Hypothalamus (tissue), 51 donors: Measurements from ENCODE around the gene PLXNA4.
A peak's percentile ranks its signal among the peaks of the same experiment; 100 is the strongest.

Experiments used
- DNase-seq, 51 donors: peaks; one replicate each; lab custom pipeline; 2025; lab: John Stamatoyannopoulos, UW

The PLXNA4 gene

GRCh38 chr7:132164558-132165125 is 411.6 kb downstream of the PLXNA4 start:
- DNase-seq, result no peak

- DNase-seq, result peak in 8 of 51 donors; percentile 6 to 20 (median 12)
These were observed 413.6 kb downstream of the PLXNA4 start for GRCh38 chr7:132162556-132163144.

GRCh38 chr7:132161976-132162375 is 414.3 kb downstream of the PLXNA4 start:
- no peak for DNase-seq

GRCh38 chr7:132161533-132161915 is 414.7 kb downstream of the PLXNA4 start:
- peak in 1 of 51 donors; percentile 31 for DNase-seq

GRCh38 chr7:132160611-132161532 is 415.4 kb downstream of the PLXNA4 start:
- DNase-seq, result peak in 20 of 51 donors; percentile 4 to 38 (median 20)

GRCh38 chr7:132158841-132159240 is 417.4 kb downstream of the PLXNA4 start:
- DNase-seq, result no peak

- DNase-seq, result no peak
These were observed 418.1 kb downstream of the PLXNA4 start for GRCh38 chr7:132158166-132158565.

GRCh38 chr7:132155715-132156114 is 420.6 kb downstream of the PLXNA4 start:
- no peak for DNase-seq

- no peak for DNase-seq
These were observed 421.4 kb downstream of the PLXNA4 start for GRCh38 chr7:132154695-132155471.

GRCh38 chr7:132154248-132154647 is 422.0 kb downstream of the PLXNA4 start:
- no peak for DNase-seq

- no peak for DNase-seq
These were observed 424.0 kb downstream of the PLXNA4 start for GRCh38 chr7:132152131-132152889.

- DNase-seq, result no peak
These were observed 425.6 kb downstream of the PLXNA4 start for GRCh38 chr7:132150711-132151110.

- DNase-seq, result peak in 3 of 51 donors; percentile 2 to 6 (median 2)
These were observed 426.6 kb downstream of the PLXNA4 start for GRCh38 chr7:132149436-132150304.

- no peak for DNase-seq
These were observed 427.4 kb downstream of the PLXNA4 start for GRCh38 chr7:132148876-132149275.

- peak in 28 of 51 donors; percentile 6 to 72 (median 34) for DNase-seq
These were observed 430.8 kb downstream of the PLXNA4 start for GRCh38 chr7:132145466-132145865.

- no peak for DNase-seq
These were observed 431.2 kb downstream of the PLXNA4 start for GRCh38 chr7:132145063-132145462.

GRCh38 chr7:132142006-132142405 is 434.3 kb downstream of the PLXNA4 start:
- DNase-seq, result no peak

- peak in 1 of 51 donors; percentile 46 for DNase-seq
These were observed 435.2 kb downstream of the PLXNA4 start for GRCh38 chr7:132141109-132141508.

- DNase-seq, result no peak
These were observed 435.9 kb downstream of the PLXNA4 start for GRCh38 chr7:132140341-132140740.
